Caki2 (cell line): ENCODE measurements around the gene SRSF10. TPM values are rescaled to one million over a fixed set of nuclear protein-coding genes. Genes with fewer than 3 reads are reported as not detected.
"Not testable (repeated sequence)": the region's sequence is repeated elsewhere in the genome, so short reads cannot be mapped to it uniquely, and the experiment has no call there.

Experiments
- DNase-seq: peaks from one replicate; pipeline ENCODE4 v3.0.0-alpha.2; 2015; ENCODE audit warnings: low read depth
- in situ Hi-C: cut with HindIII; loops from 2 replicates; pipeline ENCODE4 v1.10.0; 2016; ENCODE audit warnings: low sequenced_read_pairs, low pct_unique_long_range_greater_than_20kb, mixed read lengths
- total RNA-seq: library from RNA; depleted of rRNA; stranded (reverse); fragments of >200 nt; shearing (Covaris generic); gene quantifications from 2 replicates; pipeline ENCODE4 v1.2.3, GENCODE V29; 2014; ENCODE audit warnings: low replicate concordance

SRSF10 gene
- total RNA-seq, 1 experiment from 2014 or later = 24.5 TPM

- no peak for DNase-seq
- in situ Hi-C loops = no loop called here
Measured at GRCh38 chr1:23964235-23964668, 15.9 kb downstream of the SRSF10 start.

GRCh38 chr1:23963617-23964234 is 16.4 kb downstream of the SRSF10 start:
- in situ Hi-C loops = no loop called here
- DNase-seq = no peak

GRCh38 chr1:23960291-23961020 is 19.7 kb downstream of the SRSF10 start:
- no peak for DNase-seq
- in situ Hi-C loops = no loop called here

GRCh38 chr1:23959461-23960290 is 20.5 kb downstream of the SRSF10 start, which contains the start of gene PNRC2:
Gene PNRC2 (plus strand): TSS chr1:23959828. CDS start chr1:23961458, 1,630 bp downstream.
- in situ Hi-C loops = no loop called here
- DNase-seq = peak; percentile 96

GRCh38 chr1:23958810-23959460 is 21.2 kb downstream of the SRSF10 start:
- in situ Hi-C loops = no loop called here
- peak; percentile 91 for DNase-seq

GRCh38 chr1:23958040-23958809 is 21.9 kb downstream of the SRSF10 start:
- DNase-seq, in situ Hi-C loops: not testable (repeated sequence)

GRCh38 chr1:23957096-23957495 is 23.0 kb downstream of the SRSF10 start:
- in situ Hi-C loops = no loop called here
- DNase-seq = no peak

- DNase-seq = no peak
- in situ Hi-C loops = no loop called here
Measured at GRCh38 chr1:23953020-23953419, 27.1 kb downstream of the SRSF10 start.

GRCh38 chr1:23947366-23947765 is 32.8 kb downstream of the SRSF10 start:
- in situ Hi-C loops = no loop called here
- no peak for DNase-seq

GRCh38 chr1:23936481-23937176 is 43.5 kb downstream of the SRSF10 start:
- DNase-seq = no peak
- in situ Hi-C loops = no loop called here

GRCh38 chr1:23931491-23931880 is 48.6 kb downstream of the SRSF10 start:
- peak; percentile 72 for DNase-seq
- in situ Hi-C loops = no loop called here

GRCh38 chr1:23930861-23931490 is 49.2 kb downstream of the SRSF10 start:
- in situ Hi-C loops = no loop called here
- peak; percentile 79 for DNase-seq

GRCh38 chr1:23930270-23930669 is 49.9 kb downstream of the SRSF10 start:
- in situ Hi-C loops = no loop called here

GRCh38 chr1:23928789-23929188 is 51.3 kb downstream of the SRSF10 start:
- no peak for DNase-seq
- in situ Hi-C loops = no loop called here

More at GRCh38 chr1:23930270-23930669, 49.9 kb downstream of the SRSF10 start:
- no peak for DNase-seq

GRCh38 chr1:23927097-23927496 is 53.0 kb downstream of the SRSF10 start:
- in situ Hi-C loops = no loop called here
- no peak for DNase-seq

- in situ Hi-C loops = no loop called here
- no peak for DNase-seq
Measured at GRCh38 chr1:23925279-23925678, 54.8 kb downstream of the SRSF10 start.

- in situ Hi-C loops = no loop called here
- DNase-seq = no peak
Measured at GRCh38 chr1:23924601-23925000, 55.5 kb downstream of the SRSF10 start.
